IMR-90 (cell line): Measurements from ENCODE around the gene PTK6. TPM values are rescaled to one million over a fixed set of nuclear protein-coding genes. Genes with fewer than 3 reads are reported as not detected.

Experiments
- ATAC-seq: fragments of 200-7000 bp; cut with Tn5 transposase; 2 replicates; pipeline ENCODE4 v1.9.1; 2020; ENCODE audit warnings: low read depth, mild to moderate bottlenecking, moderate library complexity
- BruUV-seq: library from RNA; stranded (reverse); fragments of 400-500 nt; replicated peaks from 2 replicates; lab custom pipeline; 2021; lab: Mats Ljungman, UMichigan
- CTCF ChIA-PET: fragments of 300-600 bp; formaldehyde crosslinking; extraction: SDS; loops from one replicate; lab custom pipeline; 2021; ENCODE audit warnings: antibody characterized with exemption; lab: Yijun Ruan, JAX
- POLR2A ChIA-PET: fragments of 300-600 bp; sonication (Branson Sonifier 250); formaldehyde crosslinking; loops from one replicate; lab custom pipeline; 2022; ENCODE audit warnings: antibody characterized with exemption; ENCODE audit not compliant: unreplicated experiment; lab: Charles Lee
- DNase-seq: peaks from one replicate; pipeline ENCODE4 v3.0.0; 2013
- H2AFZ ChIP-seq: replicated peaks from 2 replicates; pipeline ENCODE3; 2013; ENCODE audit warnings: low read length, mild to moderate bottlenecking; ENCODE audit not compliant: poor library complexity
- H2AK5ac ChIP-seq: 2 replicates; pipeline ENCODE4 v1.6.1; 2013; ENCODE audit warnings: low read depth, low read length, inconsistent platforms
- H2AK9ac ChIP-seq: replicated peaks from 2 replicates; pipeline ENCODE3; 2013; ENCODE audit warnings: mild to moderate bottlenecking, low read depth, low read length, moderate library complexity; ENCODE audit not compliant: poor library complexity
- H2BK120ac ChIP-seq: 2 replicates; pipeline ENCODE4 v1.6.1; 2013; ENCODE audit warnings: low read depth, low read length, inconsistent platforms
- H2BK15ac ChIP-seq: 3 replicates; pipeline ENCODE4 v1.6.1; 2013; ENCODE audit warnings: low read depth, low read length, inconsistent platforms
- H2BK20ac ChIP-seq: 2 replicates; pipeline ENCODE4 v1.6.1; 2013; ENCODE audit warnings: low read depth, mild to moderate bottlenecking, inconsistent platforms, low read length, moderate library complexity
- H2BK5ac ChIP-seq: 2 replicates; pipeline ENCODE4 v1.6.1; 2013; ENCODE audit warnings: mild to moderate bottlenecking, low read depth, low read length, inconsistent platforms; ENCODE audit not compliant: poor library complexity, severe bottlenecking
- H3K14ac ChIP-seq: replicated peaks from 2 replicates; pipeline ENCODE4 v1.6.1; 2013; ENCODE audit warnings: low read depth, low read length, inconsistent platforms
- H3K18ac ChIP-seq: 2 replicates; pipeline ENCODE4 v1.6.1; 2013; ENCODE audit warnings: low read depth, low read length, control low read depth
- H3K23ac ChIP-seq: 2 replicates; pipeline ENCODE4 v1.6.1; 2013; ENCODE audit warnings: low read depth, low read length, inconsistent platforms
- H3K27ac ChIP-seq: 2 replicates; pipeline ENCODE4 v1.5.1; 2013; ENCODE audit warnings: mild to moderate bottlenecking, control low read depth, low read length; ENCODE audit not compliant: insufficient read depth
- H3K27me3 ChIP-seq: 2 replicates; pipeline ENCODE4 v1.6.1; 2013; ENCODE audit warnings: low read length; ENCODE audit not compliant: control insufficient read depth, insufficient read depth
- H3K36me3 ChIP-seq: 2 replicates; pipeline ENCODE4 v1.6.1; 2013; ENCODE audit warnings: low read length, mixed read lengths; ENCODE audit not compliant: control insufficient read depth, insufficient read depth
- H3K4ac ChIP-seq: 2 replicates; pipeline ENCODE4 v1.6.1; 2013; ENCODE audit warnings: low read depth, low read length, inconsistent platforms
- H3K4me1 ChIP-seq: 2 replicates; pipeline ENCODE4 v1.6.1; 2013; ENCODE audit warnings: low read length, mixed read lengths; ENCODE audit not compliant: control insufficient read depth, insufficient read depth
- H3K4me2 ChIP-seq: 2 replicates; pipeline ENCODE4 v1.6.1; 2013; ENCODE audit warnings: low read depth, mild to moderate bottlenecking, control low read depth, low read length, moderate library complexity
- H3K4me3 ChIP-seq: 2 replicates; pipeline ENCODE4 v1.5.1; 2013; ENCODE audit warnings: low read depth, mild to moderate bottlenecking, control low read depth, low read length, moderate library complexity; ENCODE audit not compliant: insufficient read depth
- H3K56ac ChIP-seq: 2 replicates; pipeline ENCODE4 v1.6.1; 2013; ENCODE audit warnings: low read length, inconsistent platforms; ENCODE audit not compliant: insufficient read depth; ENCODE audit errors: extremely low read depth
- H3K79me1 ChIP-seq, 2 experiments: 2 replicates each; pipeline ENCODE4 v1.6.1; 2013; ENCODE audit warnings: low read length in 2 of 2, inconsistent platforms in 1 of 2, low read depth in 1 of 2
- H3K9ac ChIP-seq: 2 replicates; pipeline ENCODE4 v1.6.1; 2013; ENCODE audit warnings: low read depth, low read length, control low read depth
- H3K9me1 ChIP-seq: 2 replicates; pipeline ENCODE4 v1.6.1; 2013; ENCODE audit warnings: low read length, inconsistent platforms; ENCODE audit not compliant: insufficient read depth
- H3K9me3 ChIP-seq: 2 replicates; pipeline ENCODE4 v1.6.1; 2013; ENCODE audit warnings: low read length; ENCODE audit not compliant: control insufficient read depth, insufficient read depth
- H4K20me1 ChIP-seq: 2 replicates; pipeline ENCODE4 v1.6.1; 2013; ENCODE audit warnings: low read length, inconsistent platforms; ENCODE audit not compliant: insufficient read depth
- H4K5ac ChIP-seq: 2 replicates; pipeline ENCODE4 v1.6.1; 2013; ENCODE audit warnings: mild to moderate bottlenecking, low read depth, low read length, control low read depth
- H4K8ac ChIP-seq, 2 experiments: 2 replicates each; pipeline ENCODE4 v1.6.1; 2013; ENCODE audit warnings: low read depth in 2 of 2, low read length in 2 of 2, control low read depth in 1 of 2, inconsistent platforms in 1 of 2
- H4K91ac ChIP-seq: 2 replicates; pipeline ENCODE4 v1.6.1; 2013; ENCODE audit warnings: low read depth, low read length, inconsistent platforms; ENCODE audit not compliant: insufficient read depth
- CEBPB ChIP-seq: IDR thresholded peaks from 2 replicates; pipeline ENCODE4 v1.6.1; 2012; ENCODE audit warnings: low read depth, low read length, improper control_type of control experiment
- CTCF ChIP-seq: conservative IDR thresholded peaks from 2 replicates; pipeline ENCODE4 v1.5.1; 2012; ENCODE audit warnings: mild to moderate bottlenecking, low read depth, low read length, improper control_type of control experiment
- ELK1 ChIP-seq: fragments of 150-350 bp; IDR thresholded peaks from 2 replicates; pipeline ENCODE4 v1.6.1; 2016; ENCODE audit warnings: low read depth, mild to moderate bottlenecking, low read length, moderate library complexity, borderline replicate concordance
- MXI1 ChIP-seq: IDR thresholded peaks from 2 replicates; pipeline ENCODE4 v1.6.1; 2012; ENCODE audit warnings: low read depth, mild to moderate bottlenecking, low read length, moderate library complexity, borderline replicate concordance
- POLR2A ChIP-seq: IDR thresholded peaks from 2 replicates; pipeline ENCODE4 v1.6.1; 2012; ENCODE audit warnings: mild to moderate bottlenecking, low read depth, low read length
- RAD21 ChIP-seq: IDR thresholded peaks from 2 replicates; pipeline ENCODE4 v1.6.1; 2012; ENCODE audit warnings: low read length, improper control_type of control experiment
- RCOR1 ChIP-seq: IDR thresholded peaks from 2 replicates; pipeline ENCODE4 v1.6.1; 2012; ENCODE audit warnings: mild to moderate bottlenecking, low read length, improper control_type of control experiment; ENCODE audit not compliant: insufficient replicate concordance
- RFX5 ChIP-seq: IDR thresholded peaks from 2 replicates; pipeline ENCODE4 v1.8.0; 2012; ENCODE audit warnings: low read depth, mild to moderate bottlenecking, low read length, moderate library complexity
- WGBS, 2 experiments: methylation state at CpG; one replicate each; pipeline versions ENCODE4 v1.1.5 to v1.1.7; 2013; ENCODE audit warnings: missing lambda C conversion rate in 2 of 2; ENCODE audit not compliant: insufficient read length in 1 of 2; ENCODE audit errors: extremely low coverage in 2 of 2; 5-methylcytosine and 5-hydroxymethylcytosine counted together
- dilution Hi-C: fragments of 300-500 bp; cut with HindIII; formaldehyde crosslinking; loops from one replicate; pipeline ENCODE4 v1.14.3; 2018; ENCODE audit warnings: low sequenced_read_pairs; ENCODE audit not compliant: unreplicated experiment
- in situ Hi-C: fragments of 300-500 bp; cut with MboI; formaldehyde crosslinking; loops from 3 replicates; pipeline ENCODE4 v1.14.3; 2019; ENCODE audit warnings: low sequenced_read_pairs, inconsistent platforms, mixed read lengths
- intact Hi-C: fragments of 100-400 bp; cut with micrococcal nuclease; formaldehyde crosslinking; loops from 2 replicates; pipeline ENCODE4 v1.10.0; 2022
- polyA plus RNA-seq, 3 experiments: library from polyadenylated mRNA; depleted of rRNA; stranded (reverse); fragments of >200 nt; gene quantifications; 2 replicates each; pipeline ENCODE4 v1.2.3, GENCODE V29; 2012; ENCODE audit warnings: low replicate concordance in 1 of 3
- total RNA-seq: library from RNA; depleted of rRNA; stranded (reverse); fragments of >200 nt; gene quantifications from 2 replicates; pipeline ENCODE4 v1.2.3, GENCODE V29; 2012

The PTK6 gene
- total and polyA plus RNA-seq, 2 of the 4 experiments (the other 2 are of a cell fraction): not detected

GRCh38 chr20:63572071-63572787, 35.1 kb upstream of the PTK6 start:
- TF ChIP-seq RCOR1: no peak
- no peak for TF ChIP-seq ELK1
- no peak for TF ChIP-seq CEBPB
- no peak for TF ChIP-seq CTCF
- no peak for TF ChIP-seq MXI1
- TF ChIP-seq RAD21: no peak
- TF ChIP-seq POLR2A: no peak
- no peak for TF ChIP-seq RFX5
- no peak overlapping the region for H3K23ac ChIP-seq
- no peak overlapping the region for H4K8ac ChIP-seq
- no peak overlapping the region for H4K91ac ChIP-seq
- H3K9ac ChIP-seq: no peak overlapping the region
- WGBS, 2 experiments: 93% methylated on average over 26 of the region's 48 CpGs; no CpG with 5 or more reads in 1 of the 2 experiments
- no peaks in the 10 kb centered on the region for H4K20me1 ChIP-seq
- no peak overlapping the region for H3K18ac ChIP-seq
- H2BK15ac ChIP-seq: no peak overlapping the region
- H3K14ac ChIP-seq: no peak overlapping the region
- H3K36me3 ChIP-seq: peaks cover 10% of the 10 kb centered on the region; the same call in 1 of the 2 replicates
- no peaks in the 10 kb centered on the region for H3K9me3 ChIP-seq
- BruUV-seq: no TSS peak
- H2AK5ac ChIP-seq: no peak overlapping the region
- in situ Hi-C loops (no loop called here), intact Hi-C loops (loop anchor here (2.0 kb wide), 1 partner anchor 17 kb away; the partner anchor contains the start of gene FNDC11), dilution Hi-C loops (no loop called here)
- H2AFZ ChIP-seq: no peak overlapping the region
- peaks cover 4 to 13% of the 10 kb centered on the region in 2 experiments for H3K79me1 ChIP-seq
- no peak overlapping the region for H3K4ac ChIP-seq
- peaks cover 10% of the 10 kb centered on the region for H3K4me1 ChIP-seq
- peak overlapping the region; percentile 99 for H2AK9ac ChIP-seq
- no peak for ATAC-seq
- DNase-seq: no peak
- ChIA-PET CTCF (no interaction called here), POLR2A (no interaction called here)
- no peak overlapping the region for H4K5ac ChIP-seq
- H3K4me3 ChIP-seq: no peak overlapping the region
- H3K9me1 ChIP-seq: peaks cover 3% of the 10 kb centered on the region; the same call in 1 of the 2 replicates
- H3K4me2 ChIP-seq: no peak overlapping the region
- no peak overlapping the region for H2BK20ac ChIP-seq
- H3K56ac ChIP-seq: no peak overlapping the region
- H2BK120ac ChIP-seq: no peak overlapping the region
- no peak overlapping the region for H3K27ac ChIP-seq
- H3K27me3 ChIP-seq: no peaks in the 10 kb centered on the region
- no peak overlapping the region for H2BK5ac ChIP-seq
